DLD1 (cell line): Measurements from ENCODE around the gene TKFC.
"Not testable (repeated sequence)": the region's sequence is repeated elsewhere in the genome, so short reads cannot be mapped to it uniquely, and the experiment has no call there.

Experiments
- in situ Hi-C: cut with HindIII; loops from 2 replicates; pipeline ENCODE4 v1.10.0; 2017; ENCODE audit warnings: low sequenced_read_pairs

TKFC gene

GRCh38 chr11:61364012-61364675, 31.1 kb downstream of the TKFC start:
- in situ Hi-C loops = no loop called here

- in situ Hi-C loops = no loop called here
Observed at GRCh38 chr11:61367406-61367805, 34.4 kb downstream of the TKFC start.

GRCh38 chr11:61368646-61369045, 35.6 kb downstream of the TKFC start:
- in situ Hi-C loops = no loop called here

- in situ Hi-C loops = no loop called here
Observed at GRCh38 chr11:61369372-61370348, 36.6 kb downstream of the TKFC start.

GRCh38 chr11:61370349-61371005, 37.4 kb downstream of the TKFC start:
- in situ Hi-C loops = no loop called here

- in situ Hi-C loops = no loop called here
Observed at GRCh38 chr11:61372659-61373420, 39.8 kb downstream of the TKFC start.

GRCh38 chr11:61375761-61376108, 42.7 kb downstream of the TKFC start:
- in situ Hi-C loops = no loop called here

GRCh38 chr11:61377461-61378160, 44.6 kb downstream of the TKFC start:
- in situ Hi-C loops = no loop called here

- in situ Hi-C loops = no loop called here
Observed at GRCh38 chr11:61378713-61379313, 45.8 kb downstream of the TKFC start.

GRCh38 chr11:61380884-61381283, 47.9 kb downstream of the TKFC start:
- in situ Hi-C loops = no loop called here

- in situ Hi-C loops = not testable (repeated sequence)
Observed at GRCh38 chr11:61383859-61384258, 50.8 kb downstream of the TKFC start.

- in situ Hi-C loops = no loop called here
Observed at GRCh38 chr11:61384271-61385242, 51.5 kb downstream of the TKFC start.

GRCh38 chr11:61390161-61390560, 57.1 kb downstream of the TKFC start:
- in situ Hi-C loops = no loop called here

GRCh38 chr11:61392981-61393595, 60.1 kb downstream of the TKFC start:
- in situ Hi-C loops = no loop called here
